SW480 (cell line): ENCODE data around the gene RSRP1.

Experiments
- DNase-seq: peaks from one replicate; pipeline ENCODE4 v3.0.0-alpha.2; 2016; ENCODE audit warnings: low spot score

The RSRP1 gene

DNA sequence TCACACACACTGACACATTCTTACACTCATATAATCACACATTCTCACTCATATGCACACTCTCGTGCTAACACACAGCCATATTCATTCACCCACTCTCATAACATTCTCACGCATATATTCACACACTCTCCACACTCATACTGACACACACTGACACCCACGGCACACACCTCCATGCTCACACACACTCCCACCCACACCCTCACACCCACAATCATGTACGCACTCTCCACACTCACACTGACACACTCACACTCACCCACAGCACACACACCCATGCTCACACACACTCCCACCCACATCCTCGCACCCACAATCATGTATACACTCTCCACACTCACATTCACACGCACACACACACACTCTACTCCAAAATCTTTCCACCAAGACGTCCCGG is 53.2 kb downstream of the RSRP1 start:
- no peak for DNase-seq

DNA sequence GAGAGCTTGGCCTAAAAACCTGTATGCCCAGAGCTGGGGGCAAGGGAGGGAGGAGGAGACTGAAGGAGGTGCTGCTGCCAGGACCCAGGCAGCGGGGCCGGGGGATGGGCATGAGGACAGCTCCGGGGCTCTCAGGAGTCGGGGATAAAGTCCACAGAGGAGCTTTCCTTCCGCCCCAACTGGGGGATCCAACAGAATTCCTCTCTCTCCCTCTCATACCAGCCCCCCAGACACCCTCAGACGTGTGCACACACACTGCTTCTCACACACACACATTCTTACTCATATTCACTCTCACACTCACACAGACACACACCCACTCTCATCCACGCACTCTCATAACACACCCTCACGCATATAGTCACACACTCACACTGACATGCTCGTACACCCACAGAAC is 54.0 kb downstream of the RSRP1 start:
- DNase-seq = no peak
